Measurements from ENCODE around the gene RNF146. TPM values are rescaled to one million over a fixed set of nuclear protein-coding genes. Genes with fewer than 3 reads are reported as not detected.

Gene RNF146
- total and polyA plus RNA-seq, 2 experiments from 2014 or later, result 24.2 to 43.7 TPM

DNA sequence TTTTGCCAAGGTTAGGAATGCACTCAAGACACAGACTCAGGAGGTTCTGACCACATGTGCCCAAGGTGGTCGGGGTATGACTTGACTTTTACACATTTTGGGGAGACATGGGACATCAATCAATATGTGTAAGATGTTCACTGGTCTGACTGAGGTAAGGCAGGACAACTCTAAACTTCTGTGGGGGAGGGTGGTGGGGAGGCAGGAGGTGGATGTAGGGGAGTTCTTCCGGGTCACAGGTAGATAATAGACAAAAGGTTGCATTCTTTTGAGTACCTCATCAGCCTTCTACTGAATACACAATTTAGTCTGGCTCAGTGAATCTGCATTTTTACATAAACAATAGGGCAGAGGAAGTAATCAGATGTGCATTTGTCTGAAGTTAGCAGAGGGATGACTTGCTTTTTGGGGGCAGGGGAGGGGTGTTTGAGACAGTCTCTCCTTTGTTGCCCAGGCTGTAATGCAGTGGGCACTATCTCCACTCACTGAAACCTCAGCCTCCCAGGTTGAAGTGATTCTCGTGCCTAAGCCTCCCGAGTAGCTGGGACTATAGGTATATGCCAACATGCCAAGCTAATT, 65.8 kb downstream of the RNF146 start:
- Histone ChIP-seq H3K36me3 (ENCODE audit: insufficient read depth) (peaks cover 8% of the 10 kb centered on the region; the same call in 1 of the 2 replicates), H3K4me3 (no peak overlapping the region), H3K4me1 (ENCODE audit: insufficient read depth) (peaks cover 50% of the 10 kb centered on the region), H3F3A (replicated peaks; ENCODE audit: low read depth) (no peaks in the 10 kb centered on the region), H3K27me3 (ENCODE audit: insufficient read depth) (no peaks in the 10 kb centered on the region), H3K79me2 (replicated peaks; ENCODE audit: insufficient read depth) (peaks cover 85% of the 10 kb centered on the region), H3K4me2 (peak overlapping the region; percentile 14), H3K9me2 (ENCODE audit: insufficient read depth) (no peaks in the 10 kb centered on the region), H3K27ac (ENCODE audit: low read depth) (peak overlapping the region; percentile 94), H4K20me1 (replicated peaks; ENCODE audit: insufficient read depth) (no peaks in the 10 kb centered on the region), H2AFZ (no peak overlapping the region)
- no peaks in the 10 kb centered on the region for H3K9me3 Mint-ChIP-seq
- H3K27me3 Mint-ChIP-seq (ENCODE audit: insufficient read depth, low read depth, poor library complexity), result no peaks in the 10 kb centered on the region
- H3K36me3 Mint-ChIP-seq (ENCODE audit: low read depth), result peaks cover 9% of the 10 kb centered on the region; the same call in 2 of the 3 replicates
- ATAC-seq, result peak; percentile 51; the same call in 2 of the 3 replicates
- peak overlapping the region; percentile 14; the same call in 2 of the 3 replicates for H3K4me3 Mint-ChIP-seq
- peaks cover 50% of the 10 kb centered on the region for H3K4me1 Mint-ChIP-seq
- peak overlapping the region; percentile 89 for H3K27ac Mint-ChIP-seq
- peak; percentile 52 for DNase-seq (ENCODE audit: low spot score)
- no peak for TF ChIP-seq CTCF (conservative IDR thresholded peaks at IDR 0.05; ENCODE audit: low read depth in 2 of 2)
- no peak for TF ChIP-seq STAT1 (IDR thresholded peaks at IDR 0.05; ENCODE audit: unreplicated experiment)
- TF ChIP-seq, protein P1, sequence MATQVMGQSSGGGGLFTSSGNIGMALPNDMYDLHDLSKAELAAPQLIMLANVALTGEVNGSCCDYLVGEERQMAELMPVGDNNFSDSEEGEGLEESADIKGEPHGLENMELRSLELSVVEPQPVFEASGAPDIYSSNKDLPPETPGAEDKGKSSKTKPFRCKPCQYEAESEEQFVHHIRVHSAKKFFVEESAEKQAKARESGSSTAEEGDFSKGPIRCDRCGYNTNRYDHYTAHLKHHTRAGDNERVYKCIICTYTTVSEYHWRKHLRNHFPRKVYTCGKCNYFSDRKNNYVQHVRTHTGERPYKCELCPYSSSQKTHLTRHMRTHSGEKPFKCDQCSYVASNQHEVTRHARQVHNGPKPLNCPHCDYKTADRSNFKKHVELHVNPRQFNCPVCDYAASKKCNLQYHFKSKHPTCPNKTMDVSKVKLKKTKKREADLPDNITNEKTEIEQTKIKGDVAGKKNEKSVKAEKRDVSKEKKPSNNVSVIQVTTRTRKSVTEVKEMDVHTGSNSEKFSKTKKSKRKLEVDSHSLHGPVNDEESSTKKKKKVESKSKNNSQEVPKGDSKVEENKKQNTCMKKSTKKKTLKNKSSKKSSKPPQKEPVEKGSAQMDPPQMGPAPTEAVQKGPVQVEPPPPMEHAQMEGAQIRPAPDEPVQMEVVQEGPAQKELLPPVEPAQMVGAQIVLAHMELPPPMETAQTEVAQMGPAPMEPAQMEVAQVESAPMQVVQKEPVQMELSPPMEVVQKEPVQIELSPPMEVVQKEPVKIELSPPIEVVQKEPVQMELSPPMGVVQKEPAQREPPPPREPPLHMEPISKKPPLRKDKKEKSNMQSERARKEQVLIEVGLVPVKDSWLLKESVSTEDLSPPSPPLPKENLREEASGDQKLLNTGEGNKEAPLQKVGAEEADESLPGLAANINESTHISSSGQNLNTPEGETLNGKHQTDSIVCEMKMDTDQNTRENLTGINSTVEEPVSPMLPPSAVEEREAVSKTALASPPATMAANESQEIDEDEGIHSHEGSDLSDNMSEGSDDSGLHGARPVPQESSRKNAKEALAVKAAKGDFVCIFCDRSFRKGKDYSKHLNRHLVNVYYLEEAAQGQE (IDR thresholded peaks at IDR 0.05; ENCODE audit: unreplicated experiment), result no peak
- TF ChIP-seq, protein P2, sequence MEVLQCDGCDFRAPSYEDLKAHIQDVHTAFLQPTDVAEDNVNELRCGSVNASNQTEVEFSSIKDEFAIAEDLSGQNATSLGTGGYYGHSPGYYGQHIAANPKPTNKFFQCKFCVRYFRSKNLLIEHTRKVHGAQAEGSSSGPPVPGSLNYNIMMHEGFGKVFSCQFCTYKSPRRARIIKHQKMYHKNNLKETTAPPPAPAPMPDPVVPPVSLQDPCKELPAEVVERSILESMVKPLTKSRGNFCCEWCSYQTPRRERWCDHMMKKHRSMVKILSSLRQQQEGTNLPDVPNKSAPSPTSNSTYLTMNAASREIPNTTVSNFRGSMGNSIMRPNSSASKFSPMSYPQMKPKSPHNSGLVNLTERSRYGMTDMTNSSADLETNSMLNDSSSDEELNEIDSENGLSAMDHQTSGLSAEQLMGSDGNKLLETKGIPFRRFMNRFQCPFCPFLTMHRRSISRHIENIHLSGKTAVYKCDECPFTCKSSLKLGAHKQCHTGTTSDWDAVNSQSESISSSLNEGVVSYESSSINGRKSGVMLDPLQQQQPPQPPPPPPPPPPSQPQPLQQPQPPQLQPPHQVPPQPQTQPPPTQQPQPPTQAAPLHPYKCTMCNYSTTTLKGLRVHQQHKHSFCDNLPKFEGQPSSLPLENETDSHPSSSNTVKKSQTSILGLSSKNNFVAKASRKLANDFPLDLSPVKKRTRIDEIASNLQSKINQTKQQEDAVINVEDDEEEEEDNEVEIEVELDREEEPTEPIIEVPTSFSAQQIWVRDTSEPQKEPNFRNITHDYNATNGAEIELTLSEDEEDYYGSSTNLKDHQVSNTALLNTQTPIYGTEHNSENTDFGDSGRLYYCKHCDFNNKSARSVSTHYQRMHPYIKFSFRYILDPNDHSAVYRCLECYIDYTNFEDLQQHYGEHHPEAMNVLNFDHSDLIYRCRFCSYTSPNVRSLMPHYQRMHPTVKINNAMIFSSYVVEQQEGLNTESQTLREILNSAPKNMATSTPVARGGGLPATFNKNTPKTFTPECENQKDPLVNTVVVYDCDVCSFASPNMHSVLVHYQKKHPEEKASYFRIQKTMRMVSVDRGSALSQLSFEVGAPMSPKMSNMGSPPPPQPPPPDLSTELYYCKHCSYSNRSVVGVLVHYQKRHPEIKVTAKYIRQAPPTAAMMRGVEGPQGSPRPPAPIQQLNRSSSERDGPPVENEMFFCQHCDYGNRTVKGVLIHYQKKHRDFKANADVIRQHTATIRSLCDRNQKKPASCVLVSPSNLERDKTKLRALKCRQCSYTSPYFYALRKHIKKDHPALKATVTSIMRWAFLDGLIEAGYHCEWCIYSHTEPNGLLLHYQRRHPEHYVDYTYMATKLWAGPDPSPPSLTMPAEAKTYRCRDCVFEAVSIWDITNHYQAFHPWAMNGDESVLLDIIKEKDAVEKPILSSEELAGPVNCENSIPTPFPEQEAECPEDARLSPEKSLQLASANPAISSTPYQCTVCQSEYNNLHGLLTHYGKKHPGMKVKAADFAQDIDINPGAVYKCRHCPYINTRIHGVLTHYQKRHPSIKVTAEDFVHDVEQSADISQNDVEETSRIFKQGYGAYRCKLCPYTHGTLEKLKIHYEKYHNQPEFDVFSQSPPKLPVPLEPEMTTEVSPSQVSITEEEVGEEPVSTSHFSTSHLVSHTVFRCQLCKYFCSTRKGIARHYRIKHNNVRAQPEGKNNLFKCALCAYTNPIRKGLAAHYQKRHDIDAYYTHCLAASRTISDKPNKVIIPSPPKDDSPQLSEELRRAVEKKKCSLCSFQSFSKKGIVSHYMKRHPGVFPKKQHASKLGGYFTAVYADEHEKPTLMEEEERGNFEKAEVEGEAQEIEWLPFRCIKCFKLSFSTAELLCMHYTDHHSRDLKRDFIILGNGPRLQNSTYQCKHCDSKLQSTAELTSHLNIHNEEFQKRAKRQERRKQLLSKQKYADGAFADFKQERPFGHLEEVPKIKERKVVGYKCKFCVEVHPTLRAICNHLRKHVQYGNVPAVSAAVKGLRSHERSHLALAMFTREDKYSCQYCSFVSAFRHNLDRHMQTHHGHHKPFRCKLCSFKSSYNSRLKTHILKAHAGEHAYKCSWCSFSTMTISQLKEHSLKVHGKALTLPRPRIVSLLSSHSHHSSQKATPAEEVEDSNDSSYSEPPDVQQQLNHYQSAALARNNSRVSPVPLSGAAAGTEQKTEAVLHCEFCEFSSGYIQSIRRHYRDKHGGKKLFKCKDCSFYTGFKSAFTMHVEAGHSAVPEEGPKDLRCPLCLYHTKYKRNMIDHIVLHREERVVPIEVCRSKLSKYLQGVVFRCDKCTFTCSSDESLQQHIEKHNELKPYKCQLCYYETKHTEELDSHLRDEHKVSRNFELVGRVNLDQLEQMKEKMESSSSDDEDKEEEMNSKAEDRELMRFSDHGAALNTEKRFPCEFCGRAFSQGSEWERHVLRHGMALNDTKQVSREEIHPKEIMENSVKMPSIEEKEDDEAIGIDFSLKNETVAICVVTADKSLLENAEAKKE (CRISPR knock-in tag; IDR thresholded peaks at IDR 0.05), result no peak
- TF ChIP-seq CREB1 (CRISPR knock-in tag; IDR thresholded peaks at IDR 0.05; ENCODE audit: low read depth), result no peak
- no peak for TF ChIP-seq ZNF114 (CRISPR knock-in tag; IDR thresholded peaks at IDR 0.05)
- TF ChIP-seq POLR2AphosphoS5 (IDR thresholded peaks at IDR 0.05; ENCODE audit: low read depth), result no peak
